Osteocyte (in vitro differentiated cells): ENCODE data around the gene TDRD7. TPM values are rescaled to one million over a fixed set of nuclear protein-coding genes. Genes with fewer than 3 reads are reported as not detected.

Source experiments
- DNase-seq: peaks from one replicate; pipeline ENCODE4 v3.0.0; 2021; ENCODE audit warnings: mixed read lengths; ENCODE audit not compliant: unreplicated experiment; ENCODE audit errors: extremely low spot score
- H3K27ac Mint-ChIP-seq: one replicate; pipeline ENCODE4 v1.8.0; 2021; ENCODE audit warnings: mild to moderate bottlenecking, mixed read lengths; ENCODE audit not compliant: unreplicated experiment
- H3K27me3 Mint-ChIP-seq: one replicate; pipeline ENCODE4 v1.8.0; 2021; ENCODE audit warnings: mixed read lengths; ENCODE audit not compliant: unreplicated experiment
- H3K36me3 Mint-ChIP-seq: one replicate; pipeline ENCODE4 v1.8.0; 2021; ENCODE audit warnings: mixed read lengths; ENCODE audit not compliant: unreplicated experiment
- H3K4me1 Mint-ChIP-seq: one replicate; pipeline ENCODE4 v1.8.0; 2021; ENCODE audit warnings: mixed read lengths; ENCODE audit not compliant: unreplicated experiment
- H3K4me3 Mint-ChIP-seq: one replicate; pipeline ENCODE4 v1.8.0; 2021; ENCODE audit warnings: mild to moderate bottlenecking, moderate library complexity, mixed read lengths; ENCODE audit not compliant: unreplicated experiment
- H3K9me3 Mint-ChIP-seq: one replicate; pipeline ENCODE4 v1.8.0; 2021; ENCODE audit warnings: mixed read lengths; ENCODE audit not compliant: unreplicated experiment
- CTCF ChIP-seq: fragments of 200-600 bp; sonication (generic); IDR thresholded peaks from 2 replicates; pipeline ENCODE4 v1.5.0; 2021; ENCODE audit warnings: antibody characterized with exemption, mild to moderate bottlenecking, moderate library complexity
- total RNA-seq: library from RNA; stranded (reverse); gene quantifications from 2 replicates; pipeline ENCODE4 v1.2.1, GENCODE V29; 2021

Gene TDRD7
- total RNA-seq, 1 donor from 2014 or later: 8.6 TPM

GRCh38 chr9:97501177-97501971 is 89.5 kb downstream of the TDRD7 start, which contains the start of gene TMOD1:
TMOD1 (plus strand) TSS chr9:97501666; CDS start chr9:97524189, 22,523 bp downstream.
- peak; percentile 17 for TF ChIP-seq CTCF
- H3K27me3 Mint-ChIP-seq: peaks cover 52% of the 10 kb centered on the region
- H3K27ac Mint-ChIP-seq: no peak within 1 kb of the TSS
- H3K4me3 Mint-ChIP-seq: peak within 1 kb of the TSS; percentile 66
- H3K36me3 Mint-ChIP-seq: peaks cover 4% of the 10 kb centered on the region
- H3K9me3 Mint-ChIP-seq: no peaks in the 10 kb centered on the region
- DNase-seq: no peak
- peaks cover 14% of the 10 kb centered on the region for H3K4me1 Mint-ChIP-seq

DNA sequence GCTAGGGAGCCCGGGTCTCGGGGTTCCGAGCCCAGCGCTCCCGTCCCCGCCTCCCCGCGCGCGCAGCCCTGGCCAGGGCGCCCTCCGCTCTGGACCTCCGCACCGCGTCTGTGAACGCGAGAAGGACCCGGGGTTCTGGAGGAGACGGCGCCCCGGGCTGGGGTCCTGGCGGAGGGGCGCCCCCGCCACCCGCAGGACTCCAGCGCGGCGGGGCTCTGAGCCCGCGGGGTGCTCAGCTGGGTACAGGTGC is 90.0 kb downstream of the TDRD7 start:
- no peak for DNase-seq
- H3K4me1 Mint-ChIP-seq: peaks cover 14% of the 10 kb centered on the region
- peaks cover 52% of the 10 kb centered on the region for H3K27me3 Mint-ChIP-seq
- no peak overlapping the region for H3K4me3 Mint-ChIP-seq
- H3K36me3 Mint-ChIP-seq: peaks cover 1% of the 10 kb centered on the region
- H3K9me3 Mint-ChIP-seq: no peaks in the 10 kb centered on the region
- no peak for TF ChIP-seq CTCF
- H3K27ac Mint-ChIP-seq: no peak overlapping the region

- Mint-ChIP-seq H3K9me3 (no peaks in the 10 kb centered on the region), H3K27me3 (peaks cover 52% of the 10 kb centered on the region)
These were observed 90.5 kb downstream of the TDRD7 start for GRCh38 chr9:97502222-97502983.

GRCh38 chr9:97502984-97503861 is 91.3 kb downstream of the TDRD7 start:
- no peak for DNase-seq
- Mint-ChIP-seq H3K4me1 (peaks cover 14% of the 10 kb centered on the region), H3K4me3 (peak overlapping the region; percentile 61), H3K9me3 (no peaks in the 10 kb centered on the region), H3K27me3 (peaks cover 52% of the 10 kb centered on the region), H3K27ac (no peak overlapping the region), H3K36me3 (peaks cover 1% of the 10 kb centered on the region)
- TF ChIP-seq CTCF: no peak

More at GRCh38 chr9:97502222-97502983, 90.5 kb downstream of the TDRD7 start:
- no peak for DNase-seq
- no peak for TF ChIP-seq CTCF
- Mint-ChIP-seq H3K4me3 (peak overlapping the region; percentile 61), H3K36me3 (peaks cover 1% of the 10 kb centered on the region), H3K27ac (no peak overlapping the region), H3K4me1 (peaks cover 14% of the 10 kb centered on the region)
